SH-SY5Y (cell line): ENCODE results near the gene ADGRG1.

ENCODE experiments used
- GATA2 ChIP-seq: IDR thresholded peaks from 2 replicates; pipeline ENCODE4 v1.6.1; 2011; ENCODE audit warnings: mild to moderate bottlenecking, low read depth, low read length
- GATA3 ChIP-seq: IDR thresholded peaks from 2 replicates; pipeline ENCODE4 v1.6.1; 2011; ENCODE audit warnings: low read depth, mild to moderate bottlenecking, low read length, moderate library complexity

DNA sequence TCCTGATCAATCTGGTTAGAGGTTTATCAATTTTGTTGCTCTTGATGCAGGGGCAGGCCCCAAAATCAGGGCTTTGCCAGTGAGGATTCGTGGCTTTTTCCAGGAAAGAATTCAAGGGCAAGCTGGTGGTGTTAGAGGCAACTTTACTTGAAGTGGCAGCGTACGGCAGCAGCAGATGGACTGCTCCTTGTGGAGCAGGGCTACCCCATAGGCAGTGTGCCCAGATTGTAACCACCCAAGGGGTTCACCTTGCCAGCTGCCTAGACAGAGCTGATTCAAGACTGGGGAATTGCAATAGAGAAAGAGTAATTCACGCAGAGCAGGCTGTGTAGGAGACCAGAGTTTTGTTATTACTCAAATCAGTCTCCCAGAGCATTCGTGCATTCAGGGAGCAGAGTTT is 82.9 kb downstream of the ADGRG1 start:
- TF ChIP-seq GATA2 (no peak), GATA3 (no peak)
